ENCODE data around the gene FYCO1.

FYCO1 gene

GRCh38 chr3:45896956-45897355 is 98.7 kb downstream of the FYCO1 start:
- H3K36me3 ChIP-seq (ENCODE audit: control insufficient read depth, insufficient read depth, low read length): no peaks in the 10 kb centered on the region
- no peaks in the 10 kb centered on the region for H3K4me1 ChIP-seq
- no peaks in the 10 kb centered on the region for H3K9me3 ChIP-seq (ENCODE audit: control insufficient read depth, low read length)
- TF ChIP-seq, protein P1, sequence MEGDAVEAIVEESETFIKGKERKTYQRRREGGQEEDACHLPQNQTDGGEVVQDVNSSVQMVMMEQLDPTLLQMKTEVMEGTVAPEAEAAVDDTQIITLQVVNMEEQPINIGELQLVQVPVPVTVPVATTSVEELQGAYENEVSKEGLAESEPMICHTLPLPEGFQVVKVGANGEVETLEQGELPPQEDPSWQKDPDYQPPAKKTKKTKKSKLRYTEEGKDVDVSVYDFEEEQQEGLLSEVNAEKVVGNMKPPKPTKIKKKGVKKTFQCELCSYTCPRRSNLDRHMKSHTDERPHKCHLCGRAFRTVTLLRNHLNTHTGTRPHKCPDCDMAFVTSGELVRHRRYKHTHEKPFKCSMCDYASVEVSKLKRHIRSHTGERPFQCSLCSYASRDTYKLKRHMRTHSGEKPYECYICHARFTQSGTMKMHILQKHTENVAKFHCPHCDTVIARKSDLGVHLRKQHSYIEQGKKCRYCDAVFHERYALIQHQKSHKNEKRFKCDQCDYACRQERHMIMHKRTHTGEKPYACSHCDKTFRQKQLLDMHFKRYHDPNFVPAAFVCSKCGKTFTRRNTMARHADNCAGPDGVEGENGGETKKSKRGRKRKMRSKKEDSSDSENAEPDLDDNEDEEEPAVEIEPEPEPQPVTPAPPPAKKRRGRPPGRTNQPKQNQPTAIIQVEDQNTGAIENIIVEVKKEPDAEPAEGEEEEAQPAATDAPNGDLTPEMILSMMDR (IDR thresholded peaks at IDR 0.05): no peak
- no peaks in the 10 kb centered on the region for H3K27me3 ChIP-seq (ENCODE audit: control insufficient read depth, insufficient read depth, low read length)
- no peak overlapping the region for H3K4me3 ChIP-seq (ENCODE audit: low read depth, low read length)
- no peak overlapping the region for H3K4me2 ChIP-seq (ENCODE audit: low read length)
- H2AFZ ChIP-seq: no peak overlapping the region
- no peaks in the 10 kb centered on the region for H3K79me2 ChIP-seq
- no peak overlapping the region for H3K9ac ChIP-seq
- H3K27ac ChIP-seq: no peak overlapping the region

GRCh38 chr3:45895686-45896468 is 99.7 kb downstream of the FYCO1 start:
- Histone ChIP-seq H2AFZ (no peak overlapping the region), H3K9ac (no peak overlapping the region), H3K4me2 (ENCODE audit: low read length) (no peak overlapping the region), H3K27me3 (ENCODE audit: control insufficient read depth, insufficient read depth, low read length) (no peaks in the 10 kb centered on the region), H3K4me1 (no peaks in the 10 kb centered on the region), H3K79me2 (no peaks in the 10 kb centered on the region), H3K4me3 (ENCODE audit: low read depth, low read length) (no peak overlapping the region), H3K9me3 (ENCODE audit: control insufficient read depth, low read length) (no peaks in the 10 kb centered on the region), H3K36me3 (ENCODE audit: control insufficient read depth, insufficient read depth, low read length) (no peaks in the 10 kb centered on the region), H3K27ac (no peak overlapping the region)
- TF ChIP-seq, protein P1 (IDR thresholded peaks at IDR 0.05): no peak

DNA sequence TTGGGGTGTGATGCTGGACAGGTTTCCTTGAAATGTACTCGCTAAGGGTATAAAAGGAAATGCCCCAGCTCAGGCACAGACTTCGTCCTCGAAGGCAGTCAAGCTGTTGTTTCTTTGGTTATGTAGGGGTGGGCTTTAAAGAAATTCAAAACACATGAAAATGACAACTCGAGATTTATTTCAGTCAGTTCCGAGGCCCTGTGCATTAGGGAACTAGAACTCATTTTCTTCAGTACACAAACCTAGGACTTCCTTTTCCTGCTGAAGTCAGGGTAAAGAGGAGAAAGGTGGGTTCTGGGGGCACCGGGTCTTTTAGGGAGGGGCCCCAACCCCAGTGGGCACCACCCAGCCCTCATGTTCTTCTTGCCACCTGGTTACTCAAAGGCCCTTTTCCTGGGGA is 101.6 kb downstream of the FYCO1 start:
- no peak overlapping the region for H3K27ac ChIP-seq
- no peak overlapping the region for H3K4me3 ChIP-seq (ENCODE audit: low read depth, low read length)
- no peak overlapping the region for H3K9ac ChIP-seq
- H3K9me3 ChIP-seq (ENCODE audit: control insufficient read depth, low read length): no peaks in the 10 kb centered on the region
- H3K79me2 ChIP-seq: no peaks in the 10 kb centered on the region
- peaks cover 4% of the 10 kb centered on the region for H3K4me1 ChIP-seq
- no peak overlapping the region for H2AFZ ChIP-seq
- TF ChIP-seq, protein P1 (IDR thresholded peaks at IDR 0.05): no peak
- H3K27me3 ChIP-seq (ENCODE audit: control insufficient read depth, insufficient read depth, low read length): no peaks in the 10 kb centered on the region
- no peaks in the 10 kb centered on the region for H3K36me3 ChIP-seq (ENCODE audit: control insufficient read depth, insufficient read depth, low read length)
- H3K4me2 ChIP-seq (ENCODE audit: low read length): no peak overlapping the region

- no peak overlapping the region for H2AFZ ChIP-seq
- H3K79me2 ChIP-seq: no peaks in the 10 kb centered on the region
- no peak overlapping the region for H3K4me2 ChIP-seq (ENCODE audit: low read length)
- no peak overlapping the region for H3K9ac ChIP-seq
- no peaks in the 10 kb centered on the region for H3K36me3 ChIP-seq (ENCODE audit: control insufficient read depth, insufficient read depth, low read length)
- H3K4me1 ChIP-seq: peaks cover 4% of the 10 kb centered on the region
- H3K9me3 ChIP-seq (ENCODE audit: control insufficient read depth, low read length): no peaks in the 10 kb centered on the region
- TF ChIP-seq, protein P1 (IDR thresholded peaks at IDR 0.05): no peak
- H3K27me3 ChIP-seq (ENCODE audit: control insufficient read depth, insufficient read depth, low read length): no peaks in the 10 kb centered on the region
- no peak overlapping the region for H3K4me3 ChIP-seq (ENCODE audit: low read depth, low read length)
- H3K27ac ChIP-seq: no peak overlapping the region
These were observed 103.5 kb downstream of the FYCO1 start for GRCh38 chr3:45892161-45892560.

- no peak overlapping the region for H3K4me3 ChIP-seq (ENCODE audit: low read depth, low read length)
- no peaks in the 10 kb centered on the region for H3K27me3 ChIP-seq (ENCODE audit: control insufficient read depth, insufficient read depth, low read length)
- peak overlapping the region; percentile 63 for H2AFZ ChIP-seq
- H3K36me3 ChIP-seq (ENCODE audit: control insufficient read depth, insufficient read depth, low read length): no peaks in the 10 kb centered on the region
- H3K4me2 ChIP-seq (ENCODE audit: low read length): peak overlapping the region; percentile 46
- no peak overlapping the region for H3K9ac ChIP-seq
- no peaks in the 10 kb centered on the region for H3K9me3 ChIP-seq (ENCODE audit: control insufficient read depth, low read length)
- H3K4me1 ChIP-seq: peaks cover 4% of the 10 kb centered on the region
- TF ChIP-seq, protein P1 (IDR thresholded peaks at IDR 0.05): no peak
- H3K27ac ChIP-seq: no peak overlapping the region
- H3K79me2 ChIP-seq: no peaks in the 10 kb centered on the region
These were observed 105.2 kb downstream of the FYCO1 start for GRCh38 chr3:45890405-45890804.

All from parathyroid adenoma (tissue), 2 donors.